ENCODE measurements around the gene NMBR. TPM values are rescaled to one million over a fixed set of nuclear protein-coding genes. Genes with fewer than 3 reads are reported as not detected.

Gene NMBR
- total RNA-seq, 2 donors from 2014 or later, result 0.33 TPM; not detected in 1

GRCh38 chr6:142058551-142059290 is 88.2 kb downstream of the NMBR start:
- Mint-ChIP-seq H3K36me3 (ENCODE audit: low read depth) (no peaks in the 10 kb centered on the region), H3K27me3 (ENCODE audit: insufficient read depth) (no peaks in the 10 kb centered on the region), H3K27ac (no peak overlapping the region), H3K9me3 (no peaks in the 10 kb centered on the region), H3K4me3 (no peak overlapping the region), H3K4me1 (peaks cover 6% of the 10 kb centered on the region)
- 88% methylated on average over 3 of the region's 3 CpGs; no CpG with 5 or more reads in 1 of the 2 experiments for WGBS, 2 experiments (ENCODE audit: insufficient coverage in 1 of 2, insufficient read length in 1 of 2)
- no peak for DNase-seq
- H3K27me3 ChIP-seq (ENCODE audit: control insufficient read depth, insufficient read depth, low read length, poor library complexity, severe bottlenecking), result no peaks in the 10 kb centered on the region
- no peaks in the 10 kb centered on the region for H3K9me3 ChIP-seq (ENCODE audit: control insufficient read depth, low read length)
- no peaks in the 10 kb centered on the region for H3K36me3 ChIP-seq (ENCODE audit: control insufficient read depth, insufficient read depth, low read length)
- no peak overlapping the region for H3K4me3 ChIP-seq (ENCODE audit: low read length)
- TF ChIP-seq CTCF (conservative IDR thresholded peaks at IDR 0.05), result no peak
- H3K9ac ChIP-seq (ENCODE audit: extremely low read depth, low read length, poor library complexity, severe bottlenecking), result no peak overlapping the region
- H3K4me1 ChIP-seq (ENCODE audit: control insufficient read depth, insufficient read depth, low read length), result no peaks in the 10 kb centered on the region
- no peak overlapping the region for H3K27ac ChIP-seq (ENCODE audit: low read depth, low read length)

GRCh38 chr6:142055219-142055618 is 91.7 kb downstream of the NMBR start:
- WGBS, 2 experiments (ENCODE audit: insufficient coverage in 1 of 2, insufficient read length in 1 of 2), result 94 to 96% methylated on average over 3 of the region's 3 CpGs
- no peak overlapping the region for H3K27ac Mint-ChIP-seq
- TF ChIP-seq CTCF (conservative IDR thresholded peaks at IDR 0.05), result no peak

GRCh38 chr6:142051404-142051803 is 95.5 kb downstream of the NMBR start:
- Histone ChIP-seq H3K27me3 (ENCODE audit: control insufficient read depth, insufficient read depth, low read length, poor library complexity, severe bottlenecking) (no peaks in the 10 kb centered on the region), H3K9ac (ENCODE audit: extremely low read depth, low read length, poor library complexity, severe bottlenecking) (no peak overlapping the region), H3K36me3 (ENCODE audit: control insufficient read depth, insufficient read depth, low read length) (no peaks in the 10 kb centered on the region), H3K9me3 (ENCODE audit: control insufficient read depth, low read length) (peaks cover 5% of the 10 kb centered on the region), H3K4me3 (ENCODE audit: low read length) (no peak overlapping the region), H3K4me1 (ENCODE audit: control insufficient read depth, insufficient read depth, low read length) (no peaks in the 10 kb centered on the region), H3K27ac (ENCODE audit: low read depth, low read length) (no peak overlapping the region)
- Mint-ChIP-seq H3K27ac (no peak overlapping the region), H3K4me1 (no peaks in the 10 kb centered on the region), H3K4me3 (no peak overlapping the region), H3K27me3 (ENCODE audit: insufficient read depth) (no peaks in the 10 kb centered on the region), H3K9me3 (peaks cover 12% of the 10 kb centered on the region), H3K36me3 (ENCODE audit: low read depth) (no peaks in the 10 kb centered on the region)
- no peak for TF ChIP-seq CTCF (conservative IDR thresholded peaks at IDR 0.05)
- DNase-seq, result no peak

More at GRCh38 chr6:142055219-142055618, 91.7 kb downstream of the NMBR start:
- DNase-seq, result no peak
- Histone ChIP-seq H3K9ac (ENCODE audit: extremely low read depth, low read length, poor library complexity, severe bottlenecking) (no peak overlapping the region), H3K9me3 (ENCODE audit: control insufficient read depth, low read length) (peaks cover 5% of the 10 kb centered on the region), H3K4me3 (ENCODE audit: low read length) (no peak overlapping the region), H3K27ac (ENCODE audit: low read depth, low read length) (no peak overlapping the region), H3K36me3 (ENCODE audit: control insufficient read depth, insufficient read depth, low read length) (no peaks in the 10 kb centered on the region), H3K4me1 (ENCODE audit: control insufficient read depth, insufficient read depth, low read length) (no peaks in the 10 kb centered on the region), H3K27me3 (ENCODE audit: control insufficient read depth, insufficient read depth, low read length, poor library complexity, severe bottlenecking) (no peaks in the 10 kb centered on the region)
- H3K4me1 Mint-ChIP-seq, result peaks cover 3% of the 10 kb centered on the region
- no peaks in the 10 kb centered on the region for H3K36me3 Mint-ChIP-seq (ENCODE audit: low read depth)
- H3K9me3 Mint-ChIP-seq, result peaks cover 12% of the 10 kb centered on the region
- no peak overlapping the region for H3K4me3 Mint-ChIP-seq
- H3K27me3 Mint-ChIP-seq (ENCODE audit: insufficient read depth), result no peaks in the 10 kb centered on the region
